HuH-7 (cell line): Measurements from ENCODE around the gene MTM1.
A peak's percentile ranks its signal among the peaks of the same experiment; 100 is the strongest.

ENCODE experiments used
- DNase-seq: peaks from one replicate; pipeline ENCODE4 v3.0.0; 2011; ENCODE audit warnings: low spot score

The MTM1 gene

DNA sequence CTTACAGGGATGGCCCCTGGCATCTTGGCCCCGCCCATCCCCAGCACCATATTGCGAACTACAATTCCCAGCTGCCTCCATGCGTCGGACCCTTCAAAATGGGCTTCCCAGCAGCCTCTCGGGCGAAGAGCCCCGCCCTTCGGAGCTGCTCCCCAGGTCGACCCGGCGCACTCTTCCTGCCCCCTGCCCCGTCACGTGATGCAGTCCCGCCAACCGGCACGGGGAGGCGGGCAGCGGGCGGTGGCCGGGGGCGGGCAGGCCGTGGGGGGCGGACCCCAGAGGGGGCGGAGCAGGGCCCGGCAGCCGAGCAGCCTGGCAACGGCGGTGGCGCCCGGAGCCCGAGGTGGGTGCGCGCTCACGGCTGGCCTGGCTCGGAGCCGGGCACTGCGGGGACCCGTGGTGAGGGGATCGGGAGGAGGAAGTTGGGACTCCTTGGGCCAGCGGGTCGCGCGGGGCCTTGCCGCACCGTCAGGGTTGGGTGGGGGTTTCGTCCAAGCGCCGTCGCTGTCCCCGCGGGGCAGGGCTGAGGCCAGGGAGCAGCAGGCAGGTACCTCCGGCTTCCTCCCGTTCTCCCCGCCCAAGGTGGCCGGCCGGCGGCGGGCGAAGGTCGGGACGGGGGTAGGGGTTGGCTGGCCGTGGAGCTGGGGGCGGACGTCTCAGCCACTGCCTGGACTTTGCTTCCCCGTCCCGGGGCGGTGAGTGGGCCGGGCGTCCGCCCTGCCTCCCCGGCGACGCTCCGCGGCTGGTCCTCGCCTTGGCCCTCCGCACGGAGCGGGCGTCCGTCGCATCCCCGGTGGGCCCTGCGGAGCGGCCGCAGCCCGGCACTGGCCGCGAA lies at the start of gene MTM1:
TSS of gene MTM1 (plus strand) at position 302 of the 835 bp plus-strand sequence. CDS start 23,994 bp downstream, outside the sequence.
- DNase-seq: peak; percentile 83

DNA sequence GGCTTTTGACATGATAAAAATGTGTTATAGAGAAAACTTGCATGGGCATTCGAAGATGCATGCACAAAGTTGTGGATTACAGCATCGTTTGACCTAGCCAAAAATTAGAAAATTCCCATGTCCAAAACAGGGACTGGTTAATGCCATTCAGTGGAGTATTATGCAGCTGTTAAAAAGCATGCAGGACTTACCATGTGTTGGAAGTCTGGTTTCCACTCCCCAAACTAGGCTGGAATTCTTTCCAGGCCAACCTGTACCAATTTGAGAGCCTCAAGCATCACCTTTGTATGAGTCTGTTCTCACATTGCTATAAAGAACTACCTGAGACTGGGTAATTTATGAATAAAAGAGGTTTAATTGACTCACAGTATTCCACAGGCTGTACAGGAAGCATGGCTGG lies 45.9 kb upstream of the MTM1 start:
- DNase-seq: no peak

DNA sequence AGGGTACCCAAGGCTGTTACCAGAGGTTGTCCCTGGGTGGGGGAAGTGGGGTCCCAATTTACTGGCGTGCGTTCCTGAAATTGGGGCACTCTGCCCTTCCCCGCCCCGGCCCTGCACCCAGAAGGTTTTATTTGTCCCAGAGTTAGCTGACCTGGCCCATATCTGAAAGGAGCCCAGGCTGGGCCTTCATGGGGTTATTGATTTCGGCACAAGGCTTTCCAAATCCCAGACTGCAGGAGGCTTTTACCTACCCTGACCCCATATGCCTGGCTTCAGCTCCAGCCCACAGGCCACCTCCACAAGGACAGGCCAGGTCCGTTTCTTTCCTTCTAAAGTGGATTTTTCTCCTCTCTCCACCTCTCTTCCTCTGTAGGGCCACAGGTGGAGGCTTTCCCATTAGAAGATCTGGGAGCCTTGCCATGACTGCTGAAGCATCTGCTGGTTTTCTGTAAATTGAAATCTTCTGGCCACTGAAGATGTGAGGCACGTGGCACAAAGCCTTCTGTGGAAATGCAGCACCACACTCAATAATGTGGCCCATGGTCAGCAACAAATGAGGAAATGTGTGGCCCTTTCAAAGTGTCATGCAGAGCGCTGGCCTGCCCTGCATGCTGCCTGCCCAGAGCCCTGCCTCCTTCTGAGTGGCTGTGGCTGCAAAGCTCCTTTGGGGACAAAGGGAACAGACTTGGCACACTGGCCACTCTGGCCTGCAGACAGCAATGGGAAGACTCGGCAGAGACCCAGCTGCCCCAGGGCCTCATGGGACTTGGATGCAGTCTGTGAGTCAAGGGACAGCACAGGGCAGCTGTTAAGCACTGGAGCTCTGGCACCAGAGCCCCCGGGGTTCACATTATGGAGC lies 43.1 kb upstream of the MTM1 start:
- DNase-seq: no peak

DNA sequence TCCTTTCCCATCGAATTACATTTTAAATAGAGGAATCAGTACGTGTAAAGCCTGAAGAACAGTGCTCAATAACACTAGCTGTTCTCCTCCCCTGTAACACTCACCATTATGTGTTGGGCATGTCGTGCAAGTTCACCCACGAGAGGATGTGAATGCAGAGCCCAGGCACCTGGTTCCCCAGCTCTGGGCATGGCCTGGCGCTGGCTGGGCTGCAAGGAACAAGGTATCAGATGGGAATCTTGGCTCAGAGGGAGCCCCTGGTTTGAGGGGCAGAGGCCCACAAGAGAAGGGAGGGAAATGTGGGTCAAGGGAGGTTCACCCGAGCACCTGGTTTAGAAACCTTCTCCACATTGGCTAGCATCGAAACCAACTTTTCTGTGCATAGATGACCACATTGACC lies 41.7 kb upstream of the MTM1 start:
- no peak for DNase-seq

DNA sequence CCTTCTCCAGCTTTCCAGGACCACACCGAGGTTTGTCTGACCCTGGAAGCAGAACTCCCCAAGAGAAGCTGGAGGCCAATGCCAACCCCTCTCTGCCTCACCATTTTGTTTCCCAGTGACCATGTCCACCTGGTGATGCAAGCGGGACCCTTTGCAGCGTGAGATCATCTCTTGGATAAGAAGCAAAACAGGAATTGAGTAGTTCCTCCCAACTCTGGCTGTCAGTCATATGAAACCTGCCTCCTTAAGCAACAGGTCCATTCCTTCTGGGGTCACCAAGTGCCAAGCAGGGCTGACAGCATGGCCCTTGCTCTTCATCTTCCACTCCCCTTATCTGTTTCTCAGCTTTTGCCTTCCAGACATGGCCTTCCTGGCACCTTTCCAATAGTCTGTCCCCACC lies 41.3 kb upstream of the MTM1 start:
- DNase-seq: no peak

DNA sequence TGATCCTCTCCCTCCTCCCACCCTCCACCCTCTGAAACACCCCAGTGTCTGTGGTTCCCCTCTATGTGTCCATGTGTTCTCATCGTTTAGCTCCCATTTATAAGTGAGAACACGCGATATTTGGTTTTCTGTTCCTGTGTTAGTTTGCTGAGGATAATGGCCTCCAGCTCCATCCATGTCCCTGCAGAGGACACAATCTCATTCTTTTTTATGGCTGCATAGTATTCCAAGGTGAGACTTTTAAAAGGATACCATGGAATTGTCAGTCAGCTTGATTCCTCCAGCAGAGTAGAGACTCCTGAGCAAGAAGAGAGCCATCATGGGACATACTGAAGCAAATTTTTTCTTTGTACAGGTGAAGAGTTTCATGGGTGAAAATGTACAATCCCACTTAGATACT lies 38.8 kb upstream of the MTM1 start:
- no peak for DNase-seq

DNA sequence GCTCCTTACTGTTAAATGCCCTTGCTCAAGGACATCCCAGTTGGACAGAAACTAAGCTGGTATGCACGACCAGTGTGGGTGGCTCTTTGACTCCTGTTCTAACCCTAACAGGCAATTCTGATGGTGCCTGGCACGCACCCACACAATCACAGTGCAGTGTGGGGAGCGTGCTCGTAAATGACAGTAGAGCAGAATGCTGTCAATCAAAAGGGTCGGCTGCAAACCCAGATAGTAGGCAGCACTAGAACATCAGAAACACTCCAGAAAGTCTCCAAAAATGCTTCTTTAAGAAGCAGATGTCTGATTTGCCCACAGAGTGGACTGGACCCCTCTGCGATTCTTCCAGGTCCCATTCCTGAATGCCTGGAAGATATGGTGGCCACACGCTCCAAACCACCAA lies 37.6 kb upstream of the MTM1 start:
- DNase-seq: no peak

DNA sequence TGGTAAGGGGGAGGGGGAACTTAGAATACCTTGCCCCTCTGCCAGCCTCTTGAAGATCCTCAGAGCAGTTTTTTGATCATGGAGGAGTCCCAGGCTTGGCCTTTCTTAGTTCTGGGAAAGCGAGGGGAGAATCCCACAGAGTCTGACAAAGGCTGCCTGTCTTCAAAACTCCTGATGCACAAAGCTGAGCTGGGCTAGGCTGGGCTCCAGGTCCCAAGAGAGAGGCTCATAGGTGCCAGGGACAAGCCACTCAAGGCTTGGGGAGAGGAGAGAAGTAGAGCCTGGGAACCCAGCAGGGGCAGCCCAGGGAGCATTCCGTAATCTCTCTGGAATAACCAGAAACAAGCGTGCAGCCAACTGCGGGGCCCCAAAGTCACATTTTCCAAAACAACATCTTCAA lies 37.0 kb upstream of the MTM1 start:
- DNase-seq: no peak

DNA sequence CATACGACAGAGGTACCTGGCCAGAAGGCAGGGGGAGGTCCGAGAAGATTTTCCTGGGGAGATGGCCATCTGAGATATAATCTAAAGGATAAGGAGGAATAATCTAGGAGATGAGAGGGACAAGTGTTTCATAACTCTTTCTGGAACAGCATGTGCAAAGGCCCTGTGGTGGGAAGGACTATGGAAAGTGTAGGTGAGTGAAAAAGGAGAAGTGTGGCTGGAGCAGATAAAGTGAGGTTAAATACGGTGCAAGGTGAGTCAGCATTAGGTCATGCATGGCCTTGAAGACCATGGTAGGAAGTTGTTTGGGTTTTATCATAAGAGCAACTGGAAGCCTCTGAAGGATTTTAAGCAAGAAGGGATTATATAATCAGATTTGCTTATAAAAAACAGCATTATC lies 34.6 kb upstream of the MTM1 start:
- no peak for DNase-seq

DNA sequence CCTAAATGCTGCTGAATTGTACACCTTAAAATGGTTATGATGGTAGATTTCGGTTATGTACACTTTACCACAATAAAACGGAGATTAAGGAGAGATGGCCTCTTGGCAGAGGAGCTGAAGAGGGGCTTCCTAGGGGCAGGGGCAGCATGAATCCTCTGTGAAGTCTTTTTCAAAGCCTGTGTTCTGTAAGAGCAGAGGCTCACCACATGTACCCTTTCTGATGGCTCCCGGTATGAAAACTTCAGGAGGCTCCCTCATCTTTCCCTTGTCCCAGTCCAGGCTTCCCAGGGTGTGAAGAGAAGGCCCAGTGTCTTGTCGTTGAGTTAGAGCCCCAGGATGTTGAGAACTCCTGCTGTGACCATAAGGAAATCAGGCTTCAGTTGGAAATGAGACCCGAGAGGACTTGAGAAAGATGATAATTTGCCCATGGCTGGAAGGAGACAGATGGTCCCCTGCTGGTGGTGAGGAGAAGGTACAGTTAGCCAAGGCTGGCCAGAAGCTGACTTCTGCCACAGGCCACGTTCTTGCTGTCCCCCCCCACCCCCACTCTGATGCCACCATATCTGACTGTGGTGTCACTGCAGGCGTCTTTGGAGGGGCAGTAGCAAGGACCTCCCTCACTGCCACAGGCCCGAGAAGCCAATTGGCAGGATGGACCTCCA lies 31.8 kb upstream of the MTM1 start:
- peak; percentile 37 for DNase-seq

DNA sequence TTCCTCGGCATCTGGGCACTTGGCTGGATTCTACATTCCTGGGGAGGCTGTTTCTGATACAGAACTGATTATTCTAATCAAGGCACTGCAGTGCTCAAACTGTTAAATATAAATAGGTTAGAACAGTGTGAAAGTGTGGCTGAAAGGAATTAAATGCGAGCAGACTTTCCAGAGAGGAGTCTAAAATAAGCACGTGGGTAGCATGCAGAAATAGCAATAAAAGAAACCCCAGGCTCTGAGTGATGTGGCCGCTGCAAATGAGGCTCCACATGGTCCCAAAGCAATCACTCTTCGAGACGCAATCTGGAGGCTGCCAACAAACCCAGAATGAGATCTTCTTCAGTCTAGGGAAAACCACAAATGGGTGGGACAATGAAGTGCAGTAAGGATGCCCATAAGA lies 30.6 kb upstream of the MTM1 start:
- no peak for DNase-seq

DNA sequence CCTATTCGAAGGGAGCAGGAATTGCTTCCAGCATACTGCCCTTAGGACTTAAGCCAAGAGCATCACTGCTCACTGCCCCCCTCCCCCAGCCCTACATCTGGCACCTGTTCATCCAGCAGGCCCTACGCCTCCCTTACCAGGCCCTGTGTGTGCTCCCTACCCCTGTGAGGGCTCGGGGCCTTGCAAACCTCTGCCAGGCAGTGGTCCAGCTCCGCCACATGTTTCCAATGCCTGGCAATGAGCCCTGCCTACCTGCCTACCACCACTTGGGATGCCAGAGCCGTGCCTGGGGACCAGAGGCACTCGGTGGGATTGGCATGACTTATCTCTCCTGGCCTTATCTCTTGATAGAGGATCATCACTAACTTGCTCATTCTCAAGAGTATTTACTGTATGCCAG lies 27.5 kb upstream of the MTM1 start:
- no peak for DNase-seq

DNA sequence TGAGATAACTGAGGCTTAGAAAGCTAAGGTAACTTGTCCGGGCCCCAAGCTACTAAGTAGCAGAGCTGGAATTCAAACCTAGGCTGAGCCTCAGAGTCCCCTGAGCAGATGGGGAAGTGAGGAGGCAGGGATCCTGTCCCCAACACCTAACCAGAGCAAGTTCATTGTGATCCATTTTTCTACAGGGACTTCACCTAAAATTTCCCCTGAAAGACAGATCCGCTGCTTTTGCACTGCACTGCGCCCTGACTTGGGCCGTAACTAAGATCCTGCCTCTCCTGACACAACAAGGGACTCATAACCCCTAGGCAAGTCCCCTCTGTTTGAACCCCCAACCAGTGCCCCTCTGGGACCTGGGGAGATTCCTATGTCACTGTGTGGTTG lies 25.6 kb upstream of the MTM1 start:
- DNase-seq: no peak

DNA sequence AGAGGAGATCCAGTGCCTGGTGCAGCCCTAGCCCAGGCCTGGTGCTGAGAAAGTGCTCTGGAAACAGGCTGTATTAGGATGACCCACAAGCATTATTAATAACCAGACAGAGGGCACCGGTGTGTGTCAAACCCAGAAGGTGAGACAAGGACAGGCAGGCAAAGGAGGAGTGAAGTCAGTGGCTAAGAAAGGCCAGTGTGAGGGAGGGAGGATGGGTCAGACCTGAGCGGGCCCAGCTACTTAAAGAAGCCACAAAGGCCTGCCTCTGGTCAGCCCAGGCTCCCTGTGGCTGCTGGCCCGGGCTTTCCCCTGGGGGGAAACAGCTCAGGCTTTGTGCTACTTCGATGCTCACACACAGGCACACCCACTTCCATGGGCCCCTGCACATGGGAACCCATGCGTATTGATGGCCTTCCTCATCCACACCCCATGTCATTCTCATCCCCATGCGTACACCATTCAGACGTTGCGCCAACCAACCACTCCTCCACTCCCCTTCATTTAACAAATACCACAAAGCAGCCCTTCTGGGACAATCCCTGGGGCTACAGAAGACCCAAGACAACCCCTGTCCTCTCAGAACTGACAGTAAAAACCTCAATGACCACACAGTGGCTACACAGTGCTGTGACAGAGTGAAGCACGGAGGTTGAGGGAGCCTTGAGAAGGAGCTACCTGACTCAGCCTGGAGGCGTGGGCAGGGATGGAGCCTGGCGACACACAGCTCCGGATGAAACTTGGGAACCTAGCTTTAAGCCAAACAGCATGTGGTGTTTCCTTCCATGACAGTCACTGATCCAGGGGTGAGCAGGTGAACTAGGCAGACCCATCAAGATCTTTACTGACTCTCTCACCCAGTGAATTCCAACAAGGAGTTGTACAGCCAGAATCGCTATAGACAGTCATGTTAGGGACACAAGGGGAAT lies 24.9 kb upstream of the MTM1 start:
- DNase-seq: no peak

DNA sequence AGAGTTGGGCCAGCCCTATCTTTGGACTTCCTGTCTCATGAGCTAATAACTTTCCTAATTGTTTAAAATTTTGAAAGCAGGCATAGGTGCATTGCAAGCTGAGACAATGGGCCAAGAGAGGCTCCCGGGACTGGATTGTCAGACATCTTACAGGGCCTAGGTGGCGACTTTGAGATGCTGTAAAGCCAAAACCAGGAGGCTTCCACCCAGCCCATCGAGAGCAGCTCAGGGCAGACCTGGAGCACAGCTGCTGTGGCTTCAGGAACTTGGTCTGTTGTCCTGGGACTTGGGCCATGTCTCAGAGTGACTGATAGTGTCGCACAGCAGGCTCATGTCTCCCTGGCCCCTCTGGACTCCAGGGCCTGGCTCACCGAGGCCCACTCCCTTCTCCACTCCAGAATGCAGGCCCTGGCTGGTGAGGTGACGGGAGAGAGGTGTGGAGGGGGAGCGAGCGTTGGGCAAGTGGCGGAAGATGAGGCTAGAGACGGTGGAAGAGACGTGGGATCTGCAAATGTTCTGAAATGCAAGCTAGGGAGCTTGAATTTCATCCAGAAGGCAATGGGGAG lies 24.1 kb upstream of the MTM1 start:
- DNase-seq: peak; percentile 47

DNA sequence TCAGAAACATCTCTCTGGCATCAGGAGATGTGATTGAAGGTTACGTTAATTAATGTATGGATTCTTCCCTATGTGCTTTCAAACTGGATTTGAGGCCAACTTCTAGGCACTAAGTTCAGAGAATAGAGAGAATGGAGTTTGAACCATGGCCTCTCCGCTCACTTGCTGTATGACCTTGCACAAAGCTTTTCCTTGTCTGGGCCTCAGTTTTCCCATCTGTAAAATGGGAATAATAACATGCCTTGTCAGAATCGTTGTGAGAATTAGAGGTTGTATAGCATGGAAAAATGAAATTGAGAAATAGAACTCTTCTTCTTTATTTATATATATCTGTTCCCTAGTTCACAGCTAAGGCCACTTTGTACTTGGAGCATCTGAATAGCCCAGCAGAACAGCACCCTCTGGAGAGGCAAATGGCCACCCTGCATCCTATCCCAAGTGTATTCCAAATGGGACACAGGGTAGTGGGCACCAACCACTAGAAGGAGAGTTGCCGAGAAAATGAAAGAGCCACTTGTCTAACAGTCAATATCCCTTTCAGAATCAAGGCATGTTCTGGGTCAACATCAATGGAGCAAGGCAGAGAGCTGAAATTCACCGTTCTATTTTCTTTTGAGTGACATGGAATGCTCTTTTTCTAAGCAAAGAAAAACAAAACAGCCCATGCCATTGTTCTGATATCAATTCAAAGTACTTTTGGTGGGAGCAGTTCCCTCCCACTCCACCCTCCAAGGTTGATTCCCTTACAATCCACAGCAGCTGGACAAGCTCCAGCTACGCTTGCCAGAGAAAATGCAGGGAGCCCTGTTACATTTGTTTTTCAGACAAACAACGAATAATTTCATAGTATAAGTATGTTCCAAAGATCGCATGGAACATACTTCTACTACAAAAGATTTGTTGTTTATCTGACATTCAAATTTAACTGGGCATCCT lies 23.3 kb upstream of the MTM1 start:
- no peak for DNase-seq

DNA sequence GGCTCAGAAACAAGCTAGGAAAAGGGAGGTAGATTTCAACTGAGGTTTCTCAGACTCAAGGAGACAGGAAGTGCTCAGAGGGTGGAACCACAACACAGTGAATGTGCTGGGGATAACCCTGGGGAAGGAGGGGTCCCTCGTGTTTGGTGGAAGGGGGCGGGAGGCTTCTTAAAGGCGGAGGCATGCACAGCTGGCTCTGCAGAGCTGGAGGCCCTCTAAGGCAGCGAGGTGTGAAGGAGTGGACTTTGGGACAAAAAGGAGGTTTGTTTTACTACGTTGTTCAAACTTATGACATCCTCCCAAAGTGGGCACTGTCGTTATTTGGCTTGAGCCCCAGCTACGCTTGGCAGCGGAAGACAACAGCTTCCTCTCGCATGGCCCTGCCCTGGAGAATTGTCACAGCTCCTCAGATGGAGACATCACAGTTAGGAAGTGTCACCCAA lies 21.7 kb upstream of the MTM1 start:
- no peak for DNase-seq

DNA sequence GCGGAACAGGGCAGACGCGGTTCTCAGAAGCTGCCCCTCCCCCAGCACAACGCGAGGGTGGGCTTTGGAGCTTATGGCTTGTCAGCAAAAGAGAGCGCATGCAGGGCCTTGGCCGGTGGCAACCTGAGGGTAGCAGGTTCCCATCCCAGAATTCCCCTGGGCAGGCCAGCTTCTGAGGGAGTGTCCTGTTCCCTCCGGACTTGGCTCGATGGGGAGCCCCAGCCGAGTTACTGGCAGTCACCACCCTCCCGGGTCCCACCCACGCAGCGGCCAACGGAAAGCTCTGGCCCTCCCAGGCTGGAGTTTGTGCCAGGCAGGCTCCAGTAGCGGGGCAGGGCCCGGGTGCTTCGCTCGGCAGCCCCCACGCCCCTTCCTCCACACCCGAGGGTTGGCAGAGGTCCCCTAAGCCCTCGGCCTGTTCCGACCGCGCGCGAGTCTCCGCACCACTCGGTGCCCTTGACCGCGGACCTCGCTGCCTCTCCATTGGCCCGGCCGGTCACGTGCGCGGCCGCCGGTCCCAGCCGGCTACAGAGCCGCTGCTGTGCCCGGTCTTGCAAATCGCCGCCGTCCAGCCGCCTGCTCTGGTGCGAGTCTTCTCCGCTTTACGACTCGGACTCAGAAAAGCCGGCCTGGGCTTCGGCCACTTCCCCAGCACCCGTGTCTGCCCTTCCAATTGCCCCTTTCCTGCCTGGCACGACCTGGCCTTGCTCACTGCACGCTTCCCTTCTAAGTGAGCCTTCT lies 20.9 kb upstream of the MTM1 start:
- peak; percentile 68 for DNase-seq

DNA sequence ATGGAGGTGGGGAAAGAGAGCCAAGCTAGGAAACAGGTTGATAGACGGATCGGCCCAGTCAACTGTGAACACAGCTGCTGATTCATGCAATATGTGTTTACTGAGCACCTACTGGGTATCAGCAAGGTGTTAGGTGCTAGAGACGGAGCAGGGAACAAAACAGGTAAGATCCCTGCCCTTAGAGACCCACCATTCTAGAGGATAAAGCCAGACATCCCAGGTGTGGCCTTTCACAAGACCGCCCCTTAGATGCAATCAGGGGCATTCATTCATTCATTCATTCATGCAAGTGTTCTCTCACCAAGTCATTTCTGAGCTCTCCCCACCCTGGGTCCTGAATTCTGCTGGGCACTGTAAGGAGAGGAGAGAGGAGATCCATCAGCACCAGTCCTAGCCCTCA lies 20.2 kb upstream of the MTM1 start:
- DNase-seq: no peak
